Pancreas (tissue), 10 donors: ENCODE data around the gene UGT1A9. TPM values are rescaled to one million over a fixed set of nuclear protein-coding genes. Genes with fewer than 3 reads are reported as not detected.

Experiments
- ATAC-seq, 4 donors: fragments of 200-7000 bp; cut with Tn5 transposase; one replicate each; pipeline versions ENCODE4 v1.8.0 to v1.9.1; 2020; ENCODE audit warnings: mild to moderate bottlenecking in 4 of 4, moderate library complexity in 4 of 4
- DNase-seq, 6 donors: peaks; one replicate each; pipeline ENCODE4 v3.0.0-alpha.2; 2020
- FAIRE-seq: peaks from 2 replicates; lab custom pipeline; 2012; peaks lifted over from hg19 to GRCh38; lab: Jason Lieb, UNC
- H3K27ac ChIP-seq, 4 donors: fragments of 200-600 bp; sonication (generic); 1 replicate in 3 of 4; 2 replicates in 1 of 4; pipeline versions ENCODE4 v1.5.0 to v1.8.0; 2020
- H3K27me3 ChIP-seq, 4 donors: fragments of 200-600 bp; one replicate each; pipeline ENCODE4 v1.8.0; 2021
- H3K36me3 ChIP-seq, 3 donors: fragments of 200-600 bp; sonication (generic) in 1 of 3; one replicate each; pipeline versions ENCODE4 v1.5.0 to v1.8.0; 2020 to 2021
- H3K4me1 ChIP-seq, 3 donors: fragments of 200-600 bp; one replicate each; pipeline ENCODE4 v1.8.0; 2021
- H3K4me3 ChIP-seq, 4 donors: fragments of 200-600 bp; sonication (generic) in 2 of 4; one replicate each; pipeline versions ENCODE4 v1.5.0 to v1.8.0; 2020 to 2021
- H3K9me3 ChIP-seq, 4 donors: fragments of 200-600 bp; one replicate each; pipeline ENCODE4 v1.8.0; 2021
- CTCF ChIP-seq, 4 donors: fragments of 200-600 bp; sonication (generic) in 3 of 4; IDR thresholded peaks; one replicate each; pipeline versions ENCODE4 v1.5.0 to v1.8.0; 2021; ENCODE audit warnings: antibody characterized with exemption in 4 of 4
- WGBS, 2 donors: extraction: QIAGEN DNeasy Blood & Tissue Kit; methylation state at CpG; one replicate each; pipeline ENCODE4 v1.1.7; 2013; 5-methylcytosine and 5-hydroxymethylcytosine counted together
- intact Hi-C, 3 donors: fragments of 100-400 bp; cut with DNase I; formaldehyde crosslinking; loops; one replicate each; pipeline versions ENCODE4 v1.11.1 to v1.14.2; 2022
- polyA plus RNA-seq, 2 donors: library from polyadenylated mRNA; stranded (reverse); fragments of 200-250 nt; gene quantifications; one replicate each; pipeline ENCODE4 v1.2.3, GENCODE V29; 2013
- total RNA-seq, 6 donors: library from RNA; stranded (reverse); fragmentation: NEBNext Ultra II Directional in 4 of 6; extraction: Animal tissue kit (Norgen Biotek cat#: 25700) in 4 of 6; gene quantifications; one replicate each; pipeline versions ENCODE4 v1.2.1 to v1.2.4, GENCODE V29; 2021 to 2023
- donor health status: healthy with polysubstance abuse.
- donor health status: DM: no; HTN: no; CAD: no; lungs with moderate emphysema.
- donor health status: DM: no; HTN: no; CAD: no.
- donor health status: control.
- donor health status: control.
- donor health status: Bipolar disorder and iron deficiency.
- donor health status: DM: yes; HTN: yes; CAD: no.
- donor health status: DM: no; HTN: no; CAD: no.
- donor health status: DM: no; HTN: no; CAD: no.
- donor health status: DM: yes; HTN: yes; CAD: no.

Gene UGT1A9
- total and polyA plus RNA-seq, 8 donors, result 0.09 TPM; not detected in 7

GRCh38 chr2:233818639-233819621, 147.2 kb downstream of the UGT1A9 start:
- FAIRE-seq (no peak), ATAC-seq (no peak), DNase-seq (peak in 3 of 6 donors; percentile 4 to 29 (median 28))
- Histone ChIP-seq H3K27me3 (no peaks in the 10 kb centered on the region), H3K27ac (no peak overlapping the region), H3K4me3 (no peak overlapping the region), H3K9me3 (no peaks in the 10 kb centered on the region), H3K4me1 (no peaks in the 10 kb centered on the region), H3K36me3 (no peaks in the 10 kb centered on the region)
- TF ChIP-seq CTCF (IDR thresholded peaks at IDR 0.05), result no peak
- intact Hi-C loops, result no loop called here
- 69% methylated on average over 17 of the region's 17 CpGs for WGBS, 2 donors

DNA sequence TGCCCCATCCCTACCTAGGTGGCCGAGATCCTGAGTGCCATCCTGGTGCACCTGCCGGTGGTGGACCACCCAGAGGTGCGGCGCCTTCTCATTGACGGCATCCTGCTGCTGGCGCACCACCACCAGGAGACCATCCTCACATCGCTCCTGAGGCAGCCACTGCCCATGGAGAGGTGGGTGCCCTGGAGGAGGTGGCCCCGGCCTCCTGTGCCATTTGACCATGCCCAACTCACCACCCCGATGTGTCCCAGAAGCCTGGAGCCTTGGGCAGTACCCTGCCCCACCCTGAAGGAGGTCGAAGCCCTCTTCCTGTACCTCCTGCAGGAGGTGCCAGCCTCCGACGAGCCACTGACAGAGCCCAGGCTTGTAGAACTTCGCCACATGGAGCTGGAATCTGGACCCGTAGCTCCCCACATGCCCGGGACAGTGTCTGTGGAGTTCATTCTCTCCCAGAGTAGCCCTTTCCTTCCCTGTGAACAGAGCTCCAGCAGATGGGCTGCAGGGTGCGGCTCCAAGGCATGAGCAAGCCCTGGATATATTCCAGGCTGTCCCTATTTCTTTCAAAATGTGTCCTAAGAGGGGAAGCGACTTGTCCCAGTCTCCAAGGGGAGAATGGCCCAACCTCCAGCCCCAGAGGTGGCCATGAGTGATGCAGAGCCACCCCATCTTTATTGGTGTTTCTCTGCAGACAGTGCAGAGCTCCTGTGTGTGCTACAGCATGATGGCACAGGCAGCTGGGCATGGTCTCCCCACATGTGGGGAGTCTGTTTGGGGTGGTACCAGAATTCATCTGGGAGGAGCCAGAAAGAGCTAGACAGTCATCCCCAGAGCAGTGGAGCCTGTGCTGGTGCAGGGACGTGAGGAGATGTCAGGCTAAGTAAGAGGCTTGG, 148.4 kb downstream of the UGT1A9 start:
- TF ChIP-seq CTCF (IDR thresholded peaks at IDR 0.05), result no peak
- Histone ChIP-seq H3K4me1 (no peaks in the 10 kb centered on the region), H3K36me3 (no peaks in the 10 kb centered on the region), H3K27ac (no peak overlapping the region), H3K9me3 (no peaks in the 10 kb centered on the region), H3K4me3 (no peak overlapping the region), H3K27me3 (no peaks in the 10 kb centered on the region)
- peak in 2 of 6 donors; percentile 5 to 39 for DNase-seq
- WGBS, 2 donors, result 68 to 82% methylated on average over 18 of the region's 18 CpGs
- intact Hi-C loops, result no loop called here
- ATAC-seq, result no peak
- no peak for FAIRE-seq

DNA sequence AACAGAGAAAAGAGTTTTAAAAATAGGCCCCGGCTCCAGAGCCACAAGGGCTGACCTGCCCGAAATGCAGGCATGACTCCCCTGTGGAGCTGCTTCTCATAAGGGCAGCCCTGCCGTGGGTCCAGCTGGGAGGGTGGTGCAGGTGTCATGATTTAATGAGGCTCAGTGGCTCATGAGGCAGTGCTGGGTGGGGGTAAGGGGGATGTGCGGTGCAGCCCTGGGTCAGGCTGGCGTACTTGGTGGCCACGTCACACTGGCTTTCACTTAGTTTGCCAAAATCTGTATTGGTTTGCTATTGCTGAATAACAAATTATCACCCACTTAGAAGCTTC, 149.0 kb downstream of the UGT1A9 start:
- ATAC-seq (no peak), DNase-seq (peak in 2 of 6 donors; percentile 7 to 16), FAIRE-seq (no peak)
- no peaks in the 10 kb centered on the region for H3K9me3 ChIP-seq
- no peaks in the 10 kb centered on the region for H3K4me1 ChIP-seq
- H3K4me3 ChIP-seq, result no peak overlapping the region
- TF ChIP-seq CTCF (IDR thresholded peaks at IDR 0.05), result no peak
- H3K27me3 ChIP-seq, result no peaks in the 10 kb centered on the region
- H3K27ac ChIP-seq, result no peak overlapping the region
- intact Hi-C loops, result no loop called here
- no peaks in the 10 kb centered on the region for H3K36me3 ChIP-seq
- 76 to 90% methylated on average over 6 of the region's 6 CpGs for WGBS, 2 donors

DNA sequence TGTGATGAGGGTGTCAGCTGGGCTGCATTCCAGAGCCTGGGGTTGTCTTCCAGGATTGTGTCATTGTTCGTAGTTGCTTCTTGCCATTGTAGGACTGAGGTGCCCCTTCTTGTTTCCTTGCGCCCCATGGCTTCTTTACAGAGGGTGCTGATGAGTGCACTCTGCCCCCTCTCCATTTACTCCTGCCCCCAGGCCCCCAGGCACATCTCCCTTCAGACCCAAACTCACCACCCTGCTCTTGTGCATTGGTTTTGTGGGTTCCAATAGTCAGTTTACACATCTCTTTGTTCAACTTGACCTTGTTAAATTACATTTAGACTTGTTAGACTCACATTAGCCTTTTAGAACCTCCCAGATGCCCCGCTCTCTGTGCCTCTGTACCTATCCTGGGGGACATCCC, 149.5 kb downstream of the UGT1A9 start:
- Histone ChIP-seq H3K9me3 (no peaks in the 10 kb centered on the region), H3K27me3 (no peaks in the 10 kb centered on the region), H3K27ac (no peak overlapping the region), H3K4me1 (no peaks in the 10 kb centered on the region), H3K36me3 (no peaks in the 10 kb centered on the region), H3K4me3 (no peak overlapping the region)
- no peak for TF ChIP-seq CTCF (IDR thresholded peaks at IDR 0.05)
- no peak for FAIRE-seq
- WGBS, 2 donors, result 85 to 86% methylated on average over 3 of the region's 3 CpGs
- peak in 2 of 6 donors; percentile 6 to 8 for DNase-seq
- ATAC-seq, result no peak
- intact Hi-C loops, result no loop called here
